ENCODE data around the gene MPC1L. TPM values are rescaled to one million over a fixed set of nuclear protein-coding genes. Genes with fewer than 3 reads are reported as not detected.

Gene MPC1L
- total and polyA plus RNA-seq, 2 donors (not counting 1 experiment from before 2014, with no cell fraction given): not detected

GRCh38 chrX:40576291-40576690 lies 46.9 kb upstream of the MPC1L start:
- CTCF ChIA-PET: no interaction called here
- Histone ChIP-seq H3K4me2 (replicated peaks; ENCODE audit: low read depth, low read length, poor library complexity, severe bottlenecking) (no peak overlapping the region), H3K79me2 (ENCODE audit: control insufficient read depth, insufficient read depth, low read length) (peaks cover 5% of the 10 kb centered on the region), H2AFZ (ENCODE audit: insufficient read depth, low read depth, low read length, poor library complexity, severe bottlenecking) (no peak overlapping the region), H3K9me3 (ENCODE audit: control extremely low read depth in 1 of 3, control insufficient read depth in 2 of 3, insufficient read depth in 1 of 3, low read length in 2 of 3) (no peaks in the 10 kb centered on the region), H3K36me3 (replicated peaks in 1 of 2; ENCODE audit: control extremely low read depth in 1 of 2, control insufficient read depth in 1 of 2, extremely low read depth in 1 of 2, insufficient read depth in 2 of 2, low read length in 1 of 2) (no peaks in the 10 kb centered on the region), H3K9ac (ENCODE audit: low read length) (no peak overlapping the region), H4K20me1 (ENCODE audit: control insufficient read depth, insufficient read depth, low read length, poor library complexity, severe bottlenecking) (no peaks in the 10 kb centered on the region), H3K4me3 (ENCODE audit: control extremely low read depth in 1 of 5, extremely low read depth in 1 of 5, insufficient read depth in 1 of 5, low read depth in 2 of 5, low read length in 4 of 5) (no peak overlapping the region), H3K27me3 (replicated peaks in 1 of 4; ENCODE audit: control extremely low read depth in 1 of 4, control insufficient read depth in 3 of 4, insufficient read depth in 4 of 4, low read length in 3 of 4) (no peaks in the 10 kb centered on the region), H3K4me1 (ENCODE audit: control insufficient read depth in 2 of 2, insufficient read depth in 2 of 2, low read length in 2 of 2) (peaks cover 5 to 11% of the 10 kb centered on the region in 2 donors), H3K27ac (ENCODE audit: low read length in 2 of 2) (no peak overlapping the region)
- no peak for DNase-seq
- POLR2A ChIA-PET: no interaction called here
- H3K27me3 Mint-ChIP-seq: no peaks in the 10 kb centered on the region
- WGBS (ENCODE audit: insufficient coverage): no CpG with 5 or more reads among the region's 3 CpGs
- H3K4me1 Mint-ChIP-seq: peaks cover 8% of the 10 kb centered on the region
- intact Hi-C loops (cut with micrococcal nuclease): no loop called here
- no peak for TF ChIP-seq CTCF (IDR thresholded peaks at IDR 0.05)
- no peak for TF ChIP-seq EZH2 (IDR thresholded peaks at IDR 0.05; ENCODE audit: borderline replicate concordance, insufficient read depth, low read depth, low read length, poor library complexity, severe bottlenecking)
- H3K4me3 Mint-ChIP-seq: no peak overlapping the region
- ATAC-seq (ENCODE audit: low read depth): no peak
- H3K9me3 Mint-ChIP-seq (ENCODE audit: insufficient read depth): no peaks in the 10 kb centered on the region
- no peak overlapping the region for H3K27ac Mint-ChIP-seq

GRCh38 chrX:40578039-40578695 lies 45.1 kb upstream of the MPC1L start:
- intact Hi-C loops (cut with micrococcal nuclease): no loop called here

More at GRCh38 chrX:40578039-40578695, 45.1 kb upstream of the MPC1L start:
- DNase-seq: no peak
- H3K9me3 Mint-ChIP-seq (ENCODE audit: insufficient read depth): no peaks in the 10 kb centered on the region
- no peaks in the 10 kb centered on the region for H3K36me3 ChIP-seq (replicated peaks in 1 of 2; ENCODE audit: control extremely low read depth in 1 of 2, control insufficient read depth in 1 of 2, extremely low read depth in 1 of 2, insufficient read depth in 2 of 2, low read length in 1 of 2)
- POLR2A ChIA-PET: no interaction called here
- H3K4me1 Mint-ChIP-seq: peaks cover 18% of the 10 kb centered on the region
- no peak overlapping the region for H2AFZ ChIP-seq (ENCODE audit: insufficient read depth, low read depth, low read length, poor library complexity, severe bottlenecking)
- no peaks in the 10 kb centered on the region for H4K20me1 ChIP-seq (ENCODE audit: control insufficient read depth, insufficient read depth, low read length, poor library complexity, severe bottlenecking)
- H3K27ac ChIP-seq (ENCODE audit: low read length in 2 of 2): no peak overlapping the region
- H3K4me3 Mint-ChIP-seq: no peak overlapping the region
- WGBS (ENCODE audit: insufficient coverage): 100% methylated on average over 1 of the region's 7 CpGs
- CTCF ChIA-PET: no interaction called here
- no peak overlapping the region for H3K4me3 ChIP-seq (ENCODE audit: control extremely low read depth in 1 of 5, extremely low read depth in 1 of 5, insufficient read depth in 1 of 5, low read depth in 2 of 5, low read length in 4 of 5)
- TF ChIP-seq EZH2 (IDR thresholded peaks at IDR 0.05; ENCODE audit: borderline replicate concordance, insufficient read depth, low read depth, low read length, poor library complexity, severe bottlenecking): no peak
- no peak for TF ChIP-seq CTCF (IDR thresholded peaks at IDR 0.05)
- H3K27me3 Mint-ChIP-seq: no peaks in the 10 kb centered on the region
- peaks cover 22% of the 10 kb centered on the region for H3K79me2 ChIP-seq (ENCODE audit: control insufficient read depth, insufficient read depth, low read length)
- H3K27me3 ChIP-seq (replicated peaks in 1 of 4; ENCODE audit: control extremely low read depth in 1 of 4, control insufficient read depth in 3 of 4, insufficient read depth in 4 of 4, low read length in 3 of 4): no peaks in the 10 kb centered on the region
- ATAC-seq (ENCODE audit: low read depth): no peak
- H3K4me2 ChIP-seq (replicated peaks; ENCODE audit: low read depth, low read length, poor library complexity, severe bottlenecking): no peak overlapping the region
- no peak overlapping the region for H3K27ac Mint-ChIP-seq
- peaks cover 8 to 14% of the 10 kb centered on the region in 2 donors for H3K4me1 ChIP-seq (ENCODE audit: control insufficient read depth in 2 of 2, insufficient read depth in 2 of 2, low read length in 2 of 2)
- H3K9me3 ChIP-seq (ENCODE audit: control extremely low read depth in 1 of 3, control insufficient read depth in 2 of 3, insufficient read depth in 1 of 3, low read length in 2 of 3): no peaks in the 10 kb centered on the region
- H3K9ac ChIP-seq (ENCODE audit: low read length): no peak overlapping the region

All from B cell (primary cell).